ENCODE measurements around the gene SLC1A7. TPM values are rescaled to one million over a fixed set of nuclear protein-coding genes. Genes with fewer than 3 reads are reported as not detected.

Gene SLC1A7
- total RNA-seq, 1 donor from 2014 or later: not detected

DNA sequence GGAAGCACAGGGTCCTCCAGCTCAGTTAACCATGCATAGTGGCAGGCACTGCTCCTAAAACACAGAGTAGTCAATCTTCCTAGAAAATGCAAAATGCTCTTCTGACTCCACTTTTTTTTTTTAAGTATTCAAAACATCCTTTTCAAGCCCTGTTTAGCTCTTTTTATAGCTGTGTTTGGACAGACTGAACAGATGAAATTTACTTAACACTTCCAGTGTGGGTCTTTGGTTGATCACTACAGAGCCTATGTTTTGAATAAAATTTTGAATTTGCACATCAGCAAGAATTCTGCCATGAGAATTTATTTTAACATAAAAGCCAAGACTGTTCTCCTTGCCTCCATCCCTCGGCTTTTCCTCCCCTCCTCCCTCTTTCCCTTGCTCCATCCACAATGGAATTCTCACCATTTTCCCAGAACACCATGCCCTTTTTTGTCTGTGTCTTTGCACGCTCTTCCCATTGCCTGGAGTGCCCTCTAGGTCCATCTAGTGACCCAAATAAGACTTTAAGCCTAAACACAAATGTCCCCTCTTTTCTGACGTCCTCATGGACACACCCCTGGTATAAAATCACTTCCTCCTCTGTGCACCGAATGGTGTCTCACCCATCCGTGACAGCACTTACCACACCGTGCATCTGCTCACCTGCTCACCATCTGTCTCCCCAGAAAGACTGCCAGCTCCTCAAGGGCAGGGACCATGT is 30.1 kb upstream of the SLC1A7 start:
- TF ChIP-seq, protein P1, sequence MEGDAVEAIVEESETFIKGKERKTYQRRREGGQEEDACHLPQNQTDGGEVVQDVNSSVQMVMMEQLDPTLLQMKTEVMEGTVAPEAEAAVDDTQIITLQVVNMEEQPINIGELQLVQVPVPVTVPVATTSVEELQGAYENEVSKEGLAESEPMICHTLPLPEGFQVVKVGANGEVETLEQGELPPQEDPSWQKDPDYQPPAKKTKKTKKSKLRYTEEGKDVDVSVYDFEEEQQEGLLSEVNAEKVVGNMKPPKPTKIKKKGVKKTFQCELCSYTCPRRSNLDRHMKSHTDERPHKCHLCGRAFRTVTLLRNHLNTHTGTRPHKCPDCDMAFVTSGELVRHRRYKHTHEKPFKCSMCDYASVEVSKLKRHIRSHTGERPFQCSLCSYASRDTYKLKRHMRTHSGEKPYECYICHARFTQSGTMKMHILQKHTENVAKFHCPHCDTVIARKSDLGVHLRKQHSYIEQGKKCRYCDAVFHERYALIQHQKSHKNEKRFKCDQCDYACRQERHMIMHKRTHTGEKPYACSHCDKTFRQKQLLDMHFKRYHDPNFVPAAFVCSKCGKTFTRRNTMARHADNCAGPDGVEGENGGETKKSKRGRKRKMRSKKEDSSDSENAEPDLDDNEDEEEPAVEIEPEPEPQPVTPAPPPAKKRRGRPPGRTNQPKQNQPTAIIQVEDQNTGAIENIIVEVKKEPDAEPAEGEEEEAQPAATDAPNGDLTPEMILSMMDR (IDR thresholded peaks at IDR 0.05): no peak
- no peak for TF ChIP-seq POLR2A (IDR thresholded peaks at IDR 0.05)
- TF ChIP-seq POLR2AphosphoS5 (IDR thresholded peaks at IDR 0.05; ENCODE audit: insufficient read depth in 1 of 2, low read depth in 1 of 2): no peak
- no peaks in the 10 kb centered on the region for H3K27me3 ChIP-seq
- intact Hi-C loops (cut with DNase I): no loop called here
- no peak overlapping the region for H3K4me3 ChIP-seq
- H3K9me3 ChIP-seq: no peaks in the 10 kb centered on the region
- H3K4me1 ChIP-seq: peaks cover 11% of the 10 kb centered on the region
- no peaks in the 10 kb centered on the region for H3K36me3 ChIP-seq
- peak overlapping the region; percentile 56 for H3K27ac ChIP-seq
- DNase-seq (ENCODE audit: extremely low spot score in 2 of 2): no peak

DNA sequence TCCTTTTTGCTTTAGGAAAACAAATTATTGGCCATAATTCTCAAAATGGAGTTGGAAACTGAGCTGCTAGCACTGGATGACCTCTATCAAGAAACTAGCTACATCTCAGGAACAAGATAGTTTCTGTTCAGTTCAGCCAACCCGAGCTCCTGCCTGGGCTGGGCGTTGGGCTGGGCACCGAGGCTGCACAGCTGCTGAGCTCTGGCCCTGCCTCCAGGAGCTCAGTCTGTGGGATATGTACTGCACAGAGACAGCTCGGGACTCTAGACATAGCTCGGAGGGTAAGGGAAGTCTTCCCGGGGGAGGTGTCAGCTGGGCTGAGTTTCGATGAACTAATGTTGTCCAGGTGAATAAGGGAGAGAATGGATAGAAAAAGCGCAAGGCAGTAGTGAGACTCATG is 24.5 kb upstream of the SLC1A7 start:
- Histone ChIP-seq H3K9me3 (no peaks in the 10 kb centered on the region), H3K4me1 (no peaks in the 10 kb centered on the region), H3K4me3 (no peak overlapping the region), H3K36me3 (no peaks in the 10 kb centered on the region), H3K27ac (no peak overlapping the region), H3K27me3 (no peaks in the 10 kb centered on the region)
- DNase-seq (ENCODE audit: extremely low spot score in 2 of 2): no peak
- intact Hi-C loops (cut with DNase I): no loop called here
- no peak for TF ChIP-seq POLR2A (IDR thresholded peaks at IDR 0.05)

GRCh38 chr1:53166366-53166765 is 23.9 kb upstream of the SLC1A7 start:
- no peak overlapping the region for H3K4me3 ChIP-seq
- no peaks in the 10 kb centered on the region for H3K4me1 ChIP-seq
- no peaks in the 10 kb centered on the region for H3K36me3 ChIP-seq
- no peaks in the 10 kb centered on the region for H3K27me3 ChIP-seq
- no peaks in the 10 kb centered on the region for H3K9me3 ChIP-seq
- no peak overlapping the region for H3K27ac ChIP-seq
- DNase-seq (ENCODE audit: extremely low spot score in 2 of 2): no peak
- intact Hi-C loops (cut with DNase I): no loop called here
- TF ChIP-seq POLR2A (IDR thresholded peaks at IDR 0.05) (no peak), POLR2AphosphoS5 (IDR thresholded peaks at IDR 0.05; ENCODE audit: insufficient read depth in 1 of 2, low read depth in 1 of 2) (no peak)
- TF ChIP-seq, protein P1 (IDR thresholded peaks at IDR 0.05): no peak

GRCh38 chr1:53165408-53165961 is 23.0 kb upstream of the SLC1A7 start:
- DNase-seq (ENCODE audit: extremely low spot score in 2 of 2): no peak
- Histone ChIP-seq H3K36me3 (no peaks in the 10 kb centered on the region), H3K4me1 (no peaks in the 10 kb centered on the region), H3K4me3 (no peak overlapping the region), H3K27me3 (no peaks in the 10 kb centered on the region), H3K27ac (no peak overlapping the region), H3K9me3 (no peaks in the 10 kb centered on the region)
- TF ChIP-seq POLR2AphosphoS5 (IDR thresholded peaks at IDR 0.05; ENCODE audit: insufficient read depth in 1 of 2, low read depth in 1 of 2) (no peak), POLR2A (IDR thresholded peaks at IDR 0.05) (no peak)
- TF ChIP-seq, protein P1 (IDR thresholded peaks at IDR 0.05): no peak
- intact Hi-C loops (cut with DNase I): no loop called here

DNA sequence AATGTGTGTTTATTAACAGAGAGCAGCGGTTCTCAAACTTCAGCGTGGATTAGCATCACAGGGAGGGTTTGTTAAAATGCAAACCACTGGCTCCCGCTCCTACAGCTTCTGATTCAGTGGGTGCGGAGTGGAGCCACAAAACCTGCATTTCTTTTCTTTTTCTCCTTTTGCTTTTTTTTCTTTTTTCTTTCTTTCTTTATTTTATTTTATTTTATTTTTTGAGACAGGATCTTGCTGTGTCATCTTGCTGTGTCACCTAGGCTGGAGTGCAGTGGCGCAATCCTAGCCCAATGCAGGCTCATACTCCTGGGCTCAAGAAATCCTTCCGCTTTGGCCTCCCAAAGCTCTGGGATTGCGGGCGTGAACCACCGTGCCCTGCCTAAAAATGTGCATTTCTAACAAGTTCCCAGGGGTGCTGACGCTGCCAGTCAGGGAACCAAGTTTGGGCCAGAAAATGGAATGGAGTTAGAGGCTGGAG is 20.9 kb upstream of the SLC1A7 start:
- DNase-seq (ENCODE audit: extremely low spot score in 2 of 2): no peak
- intact Hi-C loops (cut with DNase I): no loop called here
- Histone ChIP-seq H3K4me3 (no peak overlapping the region), H3K9me3 (no peaks in the 10 kb centered on the region), H3K27me3 (no peaks in the 10 kb centered on the region), H3K4me1 (no peaks in the 10 kb centered on the region), H3K36me3 (no peaks in the 10 kb centered on the region), H3K27ac (no peak overlapping the region)
- TF ChIP-seq POLR2A (IDR thresholded peaks at IDR 0.05): no peak
- TF ChIP-seq, protein P1 (IDR thresholded peaks at IDR 0.05): no peak
- no peak for TF ChIP-seq POLR2AphosphoS5 (IDR thresholded peaks at IDR 0.05; ENCODE audit: insufficient read depth in 1 of 2, low read depth in 1 of 2)
